Panc1 (cell line): ENCODE results near the gene CTSK. TPM values are rescaled to one million over a fixed set of nuclear protein-coding genes. Genes with fewer than 3 reads are reported as not detected.
"Not testable (repeated sequence)": the region's sequence is repeated elsewhere in the genome, so short reads cannot be mapped to it uniquely, and the experiment has no call there.

Source experiments
- ATAC-seq: fragments of 200-7000 bp; cut with Tn5 transposase; 2 replicates; pipeline ENCODE4 v1.9.1; 2020; ENCODE audit warnings: mild to moderate bottlenecking, moderate library complexity
- BruUV-seq: library from RNA; stranded (reverse); fragments of 400-500 nt; replicated peaks from 2 replicates; lab custom pipeline; 2021; lab: Mats Ljungman, UMichigan
- CTCF ChIA-PET: fragments of 300-600 bp; sonication (Branson Sonifier 250); formaldehyde crosslinking; loops from one replicate; lab custom pipeline; 2022; ENCODE audit warnings: antibody characterized with exemption; lab: Charles Lee
- POLR2A ChIA-PET: fragments of 300-600 bp; sonication (Branson Sonifier 250); formaldehyde crosslinking; loops from one replicate; lab custom pipeline; 2022; ENCODE audit warnings: antibody characterized with exemption; lab: Charles Lee
- DNase-seq: peaks from one replicate; pipeline ENCODE4 v3.0.0-alpha.2; 2010; ENCODE audit warnings: low read depth, low spot score
- H3K27ac ChIP-seq: 2 replicates; pipeline ENCODE4 v1.5.1; 2011; ENCODE audit warnings: mild to moderate bottlenecking, low read length, inconsistent platforms
- H3K27me3 ChIP-seq: fragments of 200-500 bp; sonication (Bioruptor generic); 2 replicates; pipeline ENCODE4 v1.6.0; 2014; ENCODE audit warnings: low read length, inconsistent platforms; ENCODE audit not compliant: control insufficient read depth, insufficient read depth
- H3K36me3 ChIP-seq: fragments of 200-500 bp; sonication (Bioruptor generic); 2 replicates; pipeline ENCODE4 v1.5.1; 2014; ENCODE audit warnings: inconsistent platforms, mild to moderate bottlenecking, low read length, moderate library complexity; ENCODE audit not compliant: control insufficient read depth, insufficient read depth
- H3K4me1 ChIP-seq: 2 replicates; pipeline ENCODE4 v1.5.1; 2011; ENCODE audit warnings: inconsistent platforms, mild to moderate bottlenecking, low read length, moderate library complexity; ENCODE audit not compliant: control insufficient read depth, insufficient read depth
- H3K4me3 ChIP-seq, 2 experiments: 2 replicates each; pipeline ENCODE4 v1.5.1; 2011 to 2012; ENCODE audit warnings: low read depth in 2 of 2, low read length in 2 of 2, mild to moderate bottlenecking in 2 of 2, inconsistent platforms in 1 of 2, moderate library complexity in 1 of 2
- H3K9me3 ChIP-seq: fragments of 200-500 bp; sonication (Bioruptor generic); 2 replicates; pipeline ENCODE4 v1.5.1; 2014; ENCODE audit warnings: low read depth, mild to moderate bottlenecking, inconsistent platforms, low read length, moderate library complexity; ENCODE audit not compliant: control insufficient read depth, insufficient read depth
- POLR2AphosphoS5 ChIP-seq: IDR thresholded peaks from 2 replicates; pipeline ENCODE4 v1.6.1; 2012; ENCODE audit warnings: mild to moderate bottlenecking, low read depth, low read length, moderate library complexity
- SIN3A ChIP-seq: IDR thresholded peaks from 2 replicates; pipeline ENCODE4 v1.6.1; 2012; ENCODE audit warnings: low read depth, mild to moderate bottlenecking, low read length, moderate library complexity, borderline replicate concordance; ENCODE audit not compliant: insufficient read depth
- TCF7L2 ChIP-seq: IDR thresholded peaks from 2 replicates; pipeline ENCODE4 v1.6.1; 2011; ENCODE audit warnings: mild to moderate bottlenecking, low read depth, low read length, inconsistent platforms
- in situ Hi-C: cut with HindIII; loops from 2 replicates; pipeline ENCODE4 v1.10.0; 2016; ENCODE audit warnings: low sequenced_read_pairs, low pct_unique_long_range_greater_than_20kb
- intact Hi-C: fragments of 100-400 bp; cut with micrococcal nuclease; formaldehyde crosslinking; loops from one replicate; pipeline ENCODE4 v1.10.0; 2022; ENCODE audit not compliant: unreplicated experiment
- total RNA-seq: library from RNA; stranded (reverse); gene quantifications from one replicate; pipeline ENCODE4 v1.2.1, GENCODE V29; 2021; ENCODE audit not compliant: unreplicated experiment
- TF ChIP-seq, protein P1 (sequence below): fragments of 450-650 bp; IDR thresholded peaks from 2 replicates; pipeline ENCODE4 v1.5.1; 2017; ENCODE audit warnings: mild to moderate bottlenecking
- TF ChIP-seq, protein P2 (sequence below), 2 experiments: IDR thresholded peaks; 2 replicates each; pipeline ENCODE4 v1.6.1; 2011 to 2012; ENCODE audit warnings: low read depth in 2 of 2, control low read depth in 1 of 2, low read length in 1 of 2, mild to moderate bottlenecking in 1 of 2, moderate library complexity in 1 of 2; ENCODE audit not compliant: insufficient read depth in 1 of 2

Gene CTSK
- total RNA-seq, 1 experiment from 2014 or later: 4.4 TPM

DNA sequence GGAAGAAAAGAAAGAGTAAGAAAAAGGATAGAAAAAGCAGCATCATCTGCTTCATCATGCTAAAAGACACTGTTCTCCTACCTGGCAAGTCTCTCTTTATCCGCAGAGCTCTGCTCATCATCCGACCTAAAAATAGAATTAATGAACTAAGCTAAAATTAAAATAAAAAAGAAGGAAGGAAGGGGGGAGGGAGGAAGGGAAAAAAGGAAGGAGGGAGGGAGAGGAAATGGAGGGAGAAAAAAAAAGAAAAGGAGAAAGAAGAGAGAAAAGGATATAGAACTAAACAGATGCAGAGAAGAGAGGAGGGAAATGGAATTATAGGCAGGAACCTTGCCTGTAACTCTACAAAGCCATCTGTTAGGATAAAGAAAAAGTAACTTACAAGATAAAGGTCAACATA, 34.3 kb upstream of the CTSK start:
- TF ChIP-seq, protein P1, sequence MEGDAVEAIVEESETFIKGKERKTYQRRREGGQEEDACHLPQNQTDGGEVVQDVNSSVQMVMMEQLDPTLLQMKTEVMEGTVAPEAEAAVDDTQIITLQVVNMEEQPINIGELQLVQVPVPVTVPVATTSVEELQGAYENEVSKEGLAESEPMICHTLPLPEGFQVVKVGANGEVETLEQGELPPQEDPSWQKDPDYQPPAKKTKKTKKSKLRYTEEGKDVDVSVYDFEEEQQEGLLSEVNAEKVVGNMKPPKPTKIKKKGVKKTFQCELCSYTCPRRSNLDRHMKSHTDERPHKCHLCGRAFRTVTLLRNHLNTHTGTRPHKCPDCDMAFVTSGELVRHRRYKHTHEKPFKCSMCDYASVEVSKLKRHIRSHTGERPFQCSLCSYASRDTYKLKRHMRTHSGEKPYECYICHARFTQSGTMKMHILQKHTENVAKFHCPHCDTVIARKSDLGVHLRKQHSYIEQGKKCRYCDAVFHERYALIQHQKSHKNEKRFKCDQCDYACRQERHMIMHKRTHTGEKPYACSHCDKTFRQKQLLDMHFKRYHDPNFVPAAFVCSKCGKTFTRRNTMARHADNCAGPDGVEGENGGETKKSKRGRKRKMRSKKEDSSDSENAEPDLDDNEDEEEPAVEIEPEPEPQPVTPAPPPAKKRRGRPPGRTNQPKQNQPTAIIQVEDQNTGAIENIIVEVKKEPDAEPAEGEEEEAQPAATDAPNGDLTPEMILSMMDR: no peak
- TF ChIP-seq TCF7L2: no peak
- no peak for TF ChIP-seq POLR2AphosphoS5
- no peak for TF ChIP-seq SIN3A
- TF ChIP-seq, protein P2, sequence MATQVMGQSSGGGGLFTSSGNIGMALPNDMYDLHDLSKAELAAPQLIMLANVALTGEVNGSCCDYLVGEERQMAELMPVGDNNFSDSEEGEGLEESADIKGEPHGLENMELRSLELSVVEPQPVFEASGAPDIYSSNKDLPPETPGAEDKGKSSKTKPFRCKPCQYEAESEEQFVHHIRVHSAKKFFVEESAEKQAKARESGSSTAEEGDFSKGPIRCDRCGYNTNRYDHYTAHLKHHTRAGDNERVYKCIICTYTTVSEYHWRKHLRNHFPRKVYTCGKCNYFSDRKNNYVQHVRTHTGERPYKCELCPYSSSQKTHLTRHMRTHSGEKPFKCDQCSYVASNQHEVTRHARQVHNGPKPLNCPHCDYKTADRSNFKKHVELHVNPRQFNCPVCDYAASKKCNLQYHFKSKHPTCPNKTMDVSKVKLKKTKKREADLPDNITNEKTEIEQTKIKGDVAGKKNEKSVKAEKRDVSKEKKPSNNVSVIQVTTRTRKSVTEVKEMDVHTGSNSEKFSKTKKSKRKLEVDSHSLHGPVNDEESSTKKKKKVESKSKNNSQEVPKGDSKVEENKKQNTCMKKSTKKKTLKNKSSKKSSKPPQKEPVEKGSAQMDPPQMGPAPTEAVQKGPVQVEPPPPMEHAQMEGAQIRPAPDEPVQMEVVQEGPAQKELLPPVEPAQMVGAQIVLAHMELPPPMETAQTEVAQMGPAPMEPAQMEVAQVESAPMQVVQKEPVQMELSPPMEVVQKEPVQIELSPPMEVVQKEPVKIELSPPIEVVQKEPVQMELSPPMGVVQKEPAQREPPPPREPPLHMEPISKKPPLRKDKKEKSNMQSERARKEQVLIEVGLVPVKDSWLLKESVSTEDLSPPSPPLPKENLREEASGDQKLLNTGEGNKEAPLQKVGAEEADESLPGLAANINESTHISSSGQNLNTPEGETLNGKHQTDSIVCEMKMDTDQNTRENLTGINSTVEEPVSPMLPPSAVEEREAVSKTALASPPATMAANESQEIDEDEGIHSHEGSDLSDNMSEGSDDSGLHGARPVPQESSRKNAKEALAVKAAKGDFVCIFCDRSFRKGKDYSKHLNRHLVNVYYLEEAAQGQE (IDR thresholded peaks at IDR 0.05; ENCODE audit: insufficient read depth in 1 of 2, low read depth in 2 of 2, low read length in 1 of 2): no peak
- no TSS peak for BruUV-seq
- no peaks in the 10 kb centered on the region for H3K9me3 ChIP-seq
- H3K4me3 ChIP-seq: no peak overlapping the region
- H3K27ac ChIP-seq: no peak overlapping the region
- DNase-seq (no peak), ATAC-seq (no peak)
- peaks cover 7% of the 10 kb centered on the region; the same call in 1 of the 2 replicates for H3K36me3 ChIP-seq
- in situ Hi-C loops (no loop called here), intact Hi-C loops (no loop called here)
- no peaks in the 10 kb centered on the region for H3K27me3 ChIP-seq
- H3K4me1 ChIP-seq: no peaks in the 10 kb centered on the region
- ChIA-PET CTCF (interaction anchor here (0.6 kb wide), 1 partner anchor 154 kb away, joined by 12 read pairs; no protein-coding TSS in a partner anchor), POLR2A (interaction anchor here (0.7 kb wide), 1 partner anchor 403 kb away, joined by 8 read pairs; no protein-coding TSS in a partner anchor)

DNA sequence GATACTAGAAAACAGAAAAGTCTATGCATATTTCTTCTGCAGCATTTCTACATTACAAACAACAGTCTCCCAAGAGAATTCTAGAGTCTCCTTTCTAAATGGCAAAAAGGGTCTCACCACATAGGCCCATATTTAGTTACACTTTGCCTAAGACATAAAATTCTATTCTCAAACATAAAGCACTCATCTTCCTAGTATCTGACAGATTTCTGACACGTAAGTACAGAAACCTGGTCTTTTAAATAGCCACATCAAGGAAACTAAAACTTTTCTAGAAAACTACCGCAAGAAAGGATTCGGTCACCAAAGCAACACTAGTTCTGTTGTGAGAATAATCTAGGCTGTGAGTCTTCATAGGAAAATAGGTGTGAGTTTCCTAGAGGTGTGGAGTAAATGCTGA, 33.6 kb upstream of the CTSK start:
- ChIA-PET POLR2A (interaction anchor here (0.7 kb wide), 1 partner anchor 402 kb away, joined by 8 read pairs; no protein-coding TSS in a partner anchor), CTCF (interaction anchor here (0.6 kb wide), 1 partner anchor 155 kb away, joined by 12 read pairs; no protein-coding TSS in a partner anchor)
- DNase-seq (no peak), ATAC-seq (no peak)
- no peak overlapping the region for H3K4me3 ChIP-seq
- intact Hi-C loops (no loop called here), in situ Hi-C loops (no loop called here)
- H3K36me3 ChIP-seq: peaks cover 7% of the 10 kb centered on the region; the same call in 1 of the 2 replicates
- TF ChIP-seq TCF7L2: no peak
- TF ChIP-seq POLR2AphosphoS5: no peak
- TF ChIP-seq, protein P1: no peak
- TF ChIP-seq, protein P2 (IDR thresholded peaks at IDR 0.05; ENCODE audit: insufficient read depth in 1 of 2, low read depth in 2 of 2, low read length in 1 of 2): no peak
- TF ChIP-seq SIN3A: no peak
- no peaks in the 10 kb centered on the region for H3K4me1 ChIP-seq
- no peaks in the 10 kb centered on the region for H3K9me3 ChIP-seq
- no TSS peak for BruUV-seq
- no peaks in the 10 kb centered on the region for H3K27me3 ChIP-seq
- H3K27ac ChIP-seq: no peak overlapping the region

DNA sequence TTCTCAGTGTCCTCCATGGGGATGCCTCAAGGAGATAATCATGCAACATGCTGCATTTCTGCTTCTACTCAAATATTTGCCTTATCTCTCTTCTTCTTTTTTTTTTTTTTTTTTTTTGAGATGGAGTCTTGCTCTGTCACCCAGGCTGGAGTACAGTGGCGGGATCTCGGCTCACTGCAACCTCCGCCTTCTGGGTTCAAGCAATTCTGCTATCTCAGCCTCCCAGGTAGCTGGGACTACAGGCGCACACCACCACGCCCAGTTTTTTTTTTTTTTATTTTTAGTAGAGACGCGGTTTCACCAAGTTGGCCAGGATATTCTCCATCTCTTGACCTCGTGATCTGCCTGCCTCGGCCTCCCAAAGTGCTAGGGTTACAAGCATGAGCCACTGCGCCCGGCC, 32.8 kb upstream of the CTSK start:
- H3K4me1 ChIP-seq, BruUV-seq, POLR2A ChIA-PET, H3K27ac ChIP-seq, in situ Hi-C loops, ATAC-seq, CTCF ChIA-PET, DNase-seq, H3K9me3 ChIP-seq, intact Hi-C loops, H3K36me3 ChIP-seq, H3K4me3 ChIP-seq, H3K27me3 ChIP-seq: not testable (repeated sequence)
